VCaP (cell line): ENCODE data around the gene SCAF4.
A peak's percentile ranks its signal among the peaks of the same experiment; 100 is the strongest.
"Not testable (repeated sequence)": the region's sequence is repeated elsewhere in the genome, so short reads cannot be mapped to it uniquely, and the experiment has no call there.

Source experiments
- H3K27ac ChIP-seq: fragments of 450-650 bp; 2 replicates; pipeline ENCODE4 v1.5.1; 2017
- TF ChIP-seq, protein P1 (sequence below): fragments of 450-650 bp; conservative IDR thresholded peaks from 2 replicates; pipeline ENCODE4 v1.5.1; 2017; ENCODE audit warnings: mild to moderate bottlenecking, moderate library complexity

SCAF4 gene

DNA sequence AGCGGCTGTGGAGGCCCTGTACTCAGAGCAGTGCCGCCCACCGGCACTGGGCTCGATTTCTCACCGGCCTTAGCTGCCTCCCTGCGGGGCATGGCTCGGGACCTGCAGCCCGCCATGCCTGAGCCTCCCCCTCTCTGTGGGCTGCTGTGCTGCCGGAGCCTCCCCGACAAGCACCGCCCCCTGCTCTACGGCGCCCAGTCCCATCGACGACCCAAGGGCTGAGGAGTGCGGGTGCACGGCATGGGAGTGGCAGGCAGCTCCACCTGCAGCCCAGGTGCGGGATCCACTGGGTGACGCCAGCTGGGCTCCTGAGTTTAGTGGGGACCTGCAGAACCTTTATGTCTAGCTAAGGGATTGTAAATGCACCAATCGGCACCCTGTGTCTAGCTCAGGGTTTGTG, 77.6 kb downstream of the SCAF4 start:
- TF ChIP-seq, protein P1, sequence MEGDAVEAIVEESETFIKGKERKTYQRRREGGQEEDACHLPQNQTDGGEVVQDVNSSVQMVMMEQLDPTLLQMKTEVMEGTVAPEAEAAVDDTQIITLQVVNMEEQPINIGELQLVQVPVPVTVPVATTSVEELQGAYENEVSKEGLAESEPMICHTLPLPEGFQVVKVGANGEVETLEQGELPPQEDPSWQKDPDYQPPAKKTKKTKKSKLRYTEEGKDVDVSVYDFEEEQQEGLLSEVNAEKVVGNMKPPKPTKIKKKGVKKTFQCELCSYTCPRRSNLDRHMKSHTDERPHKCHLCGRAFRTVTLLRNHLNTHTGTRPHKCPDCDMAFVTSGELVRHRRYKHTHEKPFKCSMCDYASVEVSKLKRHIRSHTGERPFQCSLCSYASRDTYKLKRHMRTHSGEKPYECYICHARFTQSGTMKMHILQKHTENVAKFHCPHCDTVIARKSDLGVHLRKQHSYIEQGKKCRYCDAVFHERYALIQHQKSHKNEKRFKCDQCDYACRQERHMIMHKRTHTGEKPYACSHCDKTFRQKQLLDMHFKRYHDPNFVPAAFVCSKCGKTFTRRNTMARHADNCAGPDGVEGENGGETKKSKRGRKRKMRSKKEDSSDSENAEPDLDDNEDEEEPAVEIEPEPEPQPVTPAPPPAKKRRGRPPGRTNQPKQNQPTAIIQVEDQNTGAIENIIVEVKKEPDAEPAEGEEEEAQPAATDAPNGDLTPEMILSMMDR: no peak
- no peak overlapping the region for H3K27ac ChIP-seq

DNA sequence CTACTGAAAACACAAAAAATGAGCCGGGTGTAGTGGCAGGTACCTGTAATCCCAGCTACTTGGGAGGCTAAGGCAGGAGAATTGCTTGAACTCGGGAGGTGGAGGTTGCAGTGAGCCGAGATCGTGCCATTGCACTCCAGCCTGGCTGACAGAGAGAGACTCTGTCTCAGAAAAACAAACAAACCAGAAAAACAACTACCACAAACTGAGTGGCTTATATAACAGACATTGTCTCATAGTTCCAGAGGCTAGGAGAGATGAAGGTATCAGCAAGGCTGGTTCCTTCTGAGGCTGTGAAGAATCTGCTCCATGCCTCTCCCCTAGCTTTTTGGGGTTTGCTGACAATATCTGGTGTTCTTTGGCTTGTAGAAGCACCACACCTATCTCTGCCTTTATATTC, 80.4 kb downstream of the SCAF4 start:
- peak overlapping the region; percentile 1; the same call in 1 of the 2 replicates for H3K27ac ChIP-seq

DNA sequence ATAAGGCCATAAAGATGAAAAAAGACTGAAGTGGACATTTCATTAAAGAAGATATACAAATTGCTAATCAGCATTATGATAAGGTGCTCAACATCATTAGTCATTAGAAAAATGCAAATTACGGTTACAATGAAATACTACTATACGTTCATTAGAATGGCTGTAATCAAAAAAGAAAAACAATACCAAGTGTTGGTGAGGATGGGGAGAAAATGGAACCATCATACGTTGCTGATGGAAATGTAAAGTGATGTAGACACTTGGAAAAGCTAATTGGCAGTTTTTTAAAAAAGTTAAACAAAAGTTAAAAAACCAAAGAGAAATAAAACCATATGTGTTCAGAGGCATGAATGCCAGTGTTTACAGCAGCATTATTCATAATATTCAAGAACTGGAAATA, 81.0 kb downstream of the SCAF4 start:
- peak overlapping the region; percentile 1; the same call in 1 of the 2 replicates for H3K27ac ChIP-seq
- TF ChIP-seq, protein P1: no peak

DNA sequence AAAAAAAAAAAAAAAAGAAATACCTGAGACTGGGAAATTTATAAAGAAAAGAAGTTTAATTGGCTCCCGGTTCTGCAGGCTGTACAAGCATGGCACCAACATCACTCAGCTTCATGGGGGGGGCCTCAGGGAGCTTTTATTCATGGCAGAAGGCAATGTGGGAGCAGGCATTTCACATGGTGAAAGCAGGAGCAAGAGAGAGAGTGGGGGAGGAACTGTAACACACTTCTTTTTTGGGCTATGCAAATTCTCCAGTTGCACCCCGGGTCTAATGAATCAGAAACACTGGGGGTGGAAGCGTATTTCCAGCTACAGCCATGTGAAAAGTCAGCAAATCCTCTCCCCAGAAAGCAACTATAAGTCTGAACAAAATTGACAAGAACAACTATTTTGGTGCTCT, 84.3 kb downstream of the SCAF4 start:
- TF ChIP-seq, protein P1: no peak
- no peak overlapping the region for H3K27ac ChIP-seq

DNA sequence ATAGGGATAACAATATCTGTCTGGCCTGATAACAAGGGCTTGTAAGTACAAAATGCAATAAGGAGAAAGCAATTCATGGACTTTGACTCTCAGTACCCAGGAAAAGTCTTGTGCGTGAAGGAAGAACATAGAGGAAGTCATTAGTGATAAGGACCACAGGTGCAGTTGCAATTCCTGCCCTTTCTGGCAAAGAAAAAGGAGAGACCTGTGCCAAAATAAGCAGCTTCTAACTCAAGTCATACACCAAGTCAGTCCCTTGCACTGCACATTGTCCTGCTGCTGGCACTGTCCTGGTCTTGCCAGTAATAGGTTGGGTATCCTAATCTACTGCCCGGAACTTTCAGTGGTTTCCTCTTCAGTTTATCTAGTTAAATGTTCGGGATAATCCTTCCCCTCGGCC, 87.3 kb downstream of the SCAF4 start:
- TF ChIP-seq, protein P1: no peak

DNA sequence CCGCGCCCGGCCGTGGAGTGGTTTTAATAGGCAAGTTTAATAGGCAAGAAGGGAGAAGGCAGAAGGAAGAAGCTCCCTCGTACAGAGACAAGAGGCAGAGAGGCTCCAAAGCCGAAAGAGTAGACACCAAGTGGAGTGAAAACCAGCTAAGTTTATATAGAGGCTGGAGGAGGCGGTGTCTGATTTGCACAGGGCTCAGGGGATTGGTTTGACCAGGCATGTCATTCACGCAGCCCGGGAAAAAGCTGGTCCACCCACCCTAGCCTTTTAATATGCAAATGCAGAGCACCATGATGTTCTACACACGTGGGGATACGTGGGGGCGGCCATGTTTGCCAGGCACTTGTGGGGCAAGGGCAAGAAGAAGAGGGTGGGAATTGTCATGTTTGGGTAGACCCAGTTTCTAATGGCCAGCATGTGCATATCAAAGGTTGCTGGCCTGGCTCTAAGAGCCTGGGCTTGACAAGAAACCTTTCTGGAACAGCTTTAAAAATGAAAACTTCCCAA, 90.4 kb downstream of the SCAF4 start:
- TF ChIP-seq, protein P1: no peak

More for the DNA sequence above, 87.3 kb downstream of the SCAF4 start:
- peak overlapping the region; percentile 64 for H3K27ac ChIP-seq

DNA sequence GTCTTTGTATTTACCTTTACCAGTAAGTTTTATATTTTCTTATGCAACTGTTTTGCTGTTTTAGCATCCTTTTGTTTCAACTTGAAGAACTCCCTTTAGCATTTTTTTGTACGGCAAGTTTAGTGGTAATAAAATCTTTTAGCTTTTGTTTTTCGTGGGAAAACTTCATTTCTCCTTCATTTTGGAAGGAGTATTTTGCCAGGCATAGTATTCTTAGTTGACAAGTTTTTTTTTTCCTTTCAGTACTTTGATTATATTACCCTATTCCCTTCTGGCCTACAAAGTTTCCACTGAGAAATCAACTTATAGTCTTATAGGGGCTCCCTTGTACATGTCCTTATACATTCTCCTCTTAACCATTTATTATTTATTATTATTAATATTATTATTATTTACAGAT, 95.0 kb downstream of the SCAF4 start:
- TF ChIP-seq, protein P1: no peak
- no peak overlapping the region for H3K27ac ChIP-seq

More for the DNA sequence above, 90.4 kb downstream of the SCAF4 start:
- H3K27ac ChIP-seq: no peak overlapping the region

DNA sequence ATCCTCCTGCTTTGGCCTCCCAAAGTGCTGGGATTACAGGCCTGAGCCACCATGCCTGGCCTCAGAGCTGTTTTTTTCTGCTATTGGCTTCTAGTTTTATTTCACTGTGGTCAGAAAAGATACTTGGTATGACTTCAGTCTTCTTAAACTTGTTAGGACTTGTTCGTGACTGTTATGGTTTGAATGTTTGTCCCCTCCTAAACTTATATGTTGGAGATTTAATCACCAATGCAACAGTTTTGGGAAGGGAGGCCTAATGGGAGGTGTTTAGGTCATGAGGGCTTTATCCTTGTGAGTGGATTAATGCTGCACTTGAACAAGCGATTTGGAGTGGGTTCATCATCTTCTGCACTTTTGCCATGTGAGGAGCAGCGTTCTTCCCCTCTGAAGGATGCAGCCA, 96.9 kb downstream of the SCAF4 start:
- no peak overlapping the region for H3K27ac ChIP-seq
- TF ChIP-seq, protein P1: no peak

DNA sequence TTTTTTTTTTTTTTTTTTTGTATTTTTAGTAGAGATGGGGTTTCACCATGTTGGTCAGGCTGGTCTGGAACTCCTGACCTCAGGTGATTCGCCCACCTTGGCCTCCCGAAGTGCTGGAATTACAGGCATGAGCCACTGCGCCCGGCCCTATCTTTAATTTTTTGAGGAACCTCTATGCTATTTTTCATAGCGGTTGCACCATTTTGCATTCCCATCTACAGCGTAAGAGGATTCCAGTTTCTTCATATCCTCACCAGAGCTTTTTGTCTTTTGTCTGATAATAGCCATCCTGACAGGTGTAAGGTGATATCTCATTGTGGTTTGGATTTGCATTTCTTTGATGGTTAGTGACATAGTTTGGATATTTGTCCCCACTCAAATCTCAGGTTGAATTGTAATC, 100.0 kb downstream of the SCAF4 start:
- H3K27ac ChIP-seq: not testable (repeated sequence)
